K562 (cell line): Measurements from ENCODE around the gene CDCA7. TPM values are rescaled to one million over a fixed set of nuclear protein-coding genes. Genes with fewer than 3 reads are reported as not detected.
A peak's percentile ranks its signal among the peaks of the same experiment; 100 is the strongest.

Experiments
- ATAC-seq: fragments of 200-7000 bp; cut with Tn5 transposase; 3 replicates; pipeline ENCODE4 v1.9.1; 2020; ENCODE audit warnings: moderate library complexity
- BruUV-seq: library from RNA; stranded (reverse); fragments of 400-500 nt; replicated peaks from 2 replicates; lab custom pipeline; 2021; lab: Mats Ljungman, UMichigan
- CTCF ChIA-PET: fragments of 300-600 bp; formaldehyde crosslinking; extraction: SDS; loops from one replicate; lab custom pipeline; 2021; ENCODE audit warnings: low intra/inter-chr PET ratio; lab: Yijun Ruan, JAX
- POLR2A ChIA-PET: fragments of 300-600, 350-650 bp; sonication (Branson Sonifier 250); formaldehyde crosslinking; extraction: SDS; loops from one replicate; lab custom pipeline; 2021; ENCODE audit warnings: antibody characterized with exemption, inconsistent platforms; lab: Yijun Ruan, JAX
- DNase-seq, 4 experiments: peaks; one replicate each; pipeline versions ENCODE4 v3.0.0 to v3.0.0-alpha.2; 2011 to 2018; ENCODE audit warnings: low spot score in 3 of 4, mixed read lengths in 3 of 4; ENCODE audit errors: extremely low read depth in 1 of 4
- FAIRE-seq: peaks from 2 replicates; lab custom pipeline; 2011; peaks lifted over from hg19 to GRCh38; lab: Jason Lieb, UNC
- H2AFZ ChIP-seq: 2 replicates; pipeline ENCODE4 v1.6.0; 2011; ENCODE audit warnings: low read depth, low read length, control low read depth, inconsistent platforms
- H3K27ac ChIP-seq: fragments of 200-600 bp; 3 replicates; pipeline ENCODE4 v1.8.0; 2011; ENCODE audit warnings: low read depth, mild to moderate bottlenecking, control low read depth, inconsistent platforms, low read length, moderate library complexity, mixed read lengths; ENCODE audit errors: extremely low read depth
- H3K27me3 ChIP-seq, 2 experiments: fragments of 300-600 bp in 1 of 2; 2 replicates in 1 of 2; 3 replicates in 1 of 2; pipeline versions ENCODE4 v1.6.0 to v1.8.0; 2011; ENCODE audit warnings: inconsistent platforms in 2 of 2, low read length in 2 of 2, mild to moderate bottlenecking in 1 of 2, mixed read lengths in 1 of 2, moderate library complexity in 1 of 2; ENCODE audit not compliant: control insufficient read depth in 2 of 2, insufficient read depth in 2 of 2
- H3K36me3 ChIP-seq: fragments of 300-600 bp; 3 replicates; pipeline ENCODE4 v1.8.0; 2011; ENCODE audit warnings: mild to moderate bottlenecking, low read length, inconsistent platforms; ENCODE audit not compliant: control insufficient read depth, insufficient read depth
- H3K4me1 ChIP-seq, 2 experiments: fragments of 200-600 bp in 1 of 2; replicated peaks in 1 of 2; 2 replicates in 1 of 2; 3 replicates in 1 of 2; pipeline versions ENCODE4 v1.5.1 to v1.8.0; 2011; ENCODE audit warnings: inconsistent platforms in 2 of 2, low read length in 2 of 2, mild to moderate bottlenecking in 1 of 2, mixed read lengths in 1 of 2, moderate library complexity in 1 of 2; ENCODE audit not compliant: control insufficient read depth in 2 of 2, insufficient read depth in 2 of 2
- H3K4me2 ChIP-seq: 2 replicates; pipeline ENCODE4 v1.6.1; 2011; ENCODE audit warnings: low read length, control low read depth, inconsistent platforms, mixed read lengths; ENCODE audit not compliant: insufficient read depth
- H3K4me3 ChIP-seq: fragments of 200-600 bp; sonication (generic), shearing (Covaris generic); 2 replicates; pipeline ENCODE4 v1.5.1; 2016; ENCODE audit warnings: control low read depth, inconsistent platforms
- H3K79me2 ChIP-seq: fragments of 200-600 bp; 3 replicates; pipeline ENCODE4 v1.8.0; 2011; ENCODE audit warnings: low read length, inconsistent platforms; ENCODE audit not compliant: control insufficient read depth, insufficient read depth
- H3K9ac ChIP-seq, 2 experiments: 2 replicates each; pipeline versions ENCODE4 v1.6.0 to v1.6.1; 2011; ENCODE audit warnings: low read depth in 2 of 2, low read length in 2 of 2, control low read depth in 1 of 2, inconsistent platforms in 1 of 2, mild to moderate bottlenecking in 1 of 2, mixed read lengths in 1 of 2; ENCODE audit not compliant: insufficient read depth in 1 of 2
- H3K9me1 ChIP-seq: one replicate; pipeline ENCODE4 v1.6.0; 2011; ENCODE audit warnings: inconsistent platforms, mild to moderate bottlenecking, low read length, moderate library complexity; ENCODE audit not compliant: control insufficient read depth, insufficient read depth
- H3K9me3 ChIP-seq: replicated peaks from 2 replicates; pipeline ENCODE4 v1.5.1; 2011; ENCODE audit warnings: low read depth, low read length, inconsistent platforms; ENCODE audit not compliant: control insufficient read depth, insufficient read depth
- H4K20me1 ChIP-seq: replicated peaks from 2 replicates; pipeline ENCODE4 v1.6.1; 2011; ENCODE audit warnings: low read length, inconsistent platforms, mixed read lengths; ENCODE audit not compliant: control insufficient read depth, insufficient read depth
- CBX8 ChIP-seq: fragments of 200-600 bp; sonication (generic); IDR thresholded peaks from 2 replicates; pipeline ENCODE4 v1.6.1; 2012; ENCODE audit warnings: borderline replicate concordance, mixed run types, low read depth, mild to moderate bottlenecking, moderate library complexity, mixed read lengths, low read length, control low read depth, inconsistent platforms; ENCODE audit not compliant: poor library complexity, severe bottlenecking; ENCODE audit errors: extremely low read depth
- CHD4 ChIP-seq: fragments of 200-600 bp; sonication (generic); IDR thresholded peaks from 3 replicates; pipeline ENCODE4 v1.6.1; 2012; ENCODE audit warnings: low read depth, mild to moderate bottlenecking, mixed read lengths, low read length, inconsistent platforms; ENCODE audit not compliant: insufficient read depth, insufficient replicate concordance, poor library complexity, severe bottlenecking
- NFE2 ChIP-seq: IDR thresholded peaks from 2 replicates; pipeline ENCODE4 v1.6.1; 2014; ENCODE audit warnings: antibody characterized with exemption, low read depth
- SAFB2 ChIP-seq: fragments of 200-400 bp; formaldehyde crosslinking; IDR thresholded peaks from 2 replicates; pipeline ENCODE4 v1.6.1; 2018; ENCODE audit warnings: borderline replicate concordance, low read length, low read depth, moderate library complexity; ENCODE audit not compliant: severe bottlenecking
- SNAPC5 ChIP-seq: fragments of 250-450 bp; sonication (Bioruptor Pico); IDR thresholded peaks from 2 replicates; pipeline ENCODE4 v1.8.0; 2021; ENCODE audit warnings: moderate library complexity, mild to moderate bottlenecking, inconsistent platforms
- SRSF1 ChIP-seq: fragments of 200-400 bp; formaldehyde crosslinking; IDR thresholded peaks from 2 replicates; pipeline ENCODE4 v1.6.1; 2017; ENCODE audit warnings: mild to moderate bottlenecking, low read depth, low read length, moderate library complexity
- ZNF512 ChIP-seq: IDR thresholded peaks from 2 replicates; pipeline ENCODE4 v1.6.1; 2016; ENCODE audit warnings: missing genetic modification characterization, missing compliant biosample characterization
- ZNF589 ChIP-seq: fragments of 200-800 bp; sonication (Bioruptor generic); IDR thresholded peaks from 2 replicates; pipeline ENCODE4 v1.6.1; 2016; ENCODE audit warnings: low read depth, missing genetic modification characterization, missing compliant biosample characterization
- ZNF778 ChIP-seq: fragments of 450-650 bp; formaldehyde crosslinking; IDR thresholded peaks from 2 replicates; pipeline ENCODE4 v1.4.0; 2020; ENCODE audit warnings: mild to moderate bottlenecking, moderate library complexity
- WGBS: fragments of 100-300 bp; shearing (Covaris generic); methylation state at CpG from one replicate; pipeline ENCODE4 v1.1.6; 2016; ENCODE audit warnings: low coverage, mixed read lengths; ENCODE audit not compliant: insufficient coverage; ENCODE audit errors: missing lambda C conversion rate; 5-methylcytosine and 5-hydroxymethylcytosine counted together
- in situ Hi-C: fragments of 300-500 bp; cut with MboI; formaldehyde crosslinking; loops from 4 replicates; pipeline ENCODE4 v1.15.0; 2018; ENCODE audit warnings: inconsistent platforms, mixed read lengths
- intact Hi-C: fragments of 100-400 bp; cut with micrococcal nuclease; formaldehyde crosslinking; loops from 2 replicates; pipeline ENCODE4 v1.14.2; 2022
- polyA plus RNA-seq, 8 experiments: library from polyadenylated mRNA; depleted of rRNA in 4 of 8; stranded (reverse) in 5 of 8; unstranded in 3 of 8; fragments of >200 nt; fragmentation: Nextera tagmentation in 2 of 8; fragmentation: Illumina TruSeq in 1 of 8; extraction: Ambion mirVana in 2 of 8; extraction: Trizol in 1 of 8; gene quantifications; 2 replicates each; pipeline versions ENCODE4 v1.2.1 to v1.2.3, GENCODE V29; 2011 to 2014; ENCODE audit warnings: inconsistent platforms in 1 of 8, missing spikeins in 1 of 8
- total RNA-seq, 7 experiments: library from RNA; depleted of rRNA in 6 of 7; stranded (reverse); fragments of >200 nt in 6 of 7; fragmentation: Illumina TruSeq in 2 of 7; extraction: Trizol in 2 of 7; gene quantifications; 2 replicates each; pipeline versions ENCODE4 v1.2.1 to v1.2.3, GENCODE V29; 2011 to 2021; ENCODE audit warnings: low replicate concordance in 1 of 7

Gene CDCA7
- total and polyA plus RNA-seq, 9 of the 15 experiments (the other 6 are each of a cell fraction or from before 2014, with no cell fraction given) = 28.5 to 122 (median 51.0) TPM

GRCh38 chr2:173393186-173393585 is 38.5 kb downstream of the CDCA7 start:
- Histone ChIP-seq H3K4me3 (no peak overlapping the region), H3K79me2 (no peaks in the 10 kb centered on the region), H3K27me3 (peaks cover 37 to 41% of the 10 kb centered on the region in 2 experiments), H3K9me3 (no peaks in the 10 kb centered on the region), H3K4me1 (peaks cover 0 to 2% of the 10 kb centered on the region in 2 experiments; a peak in 1 of 5 replicates), H3K36me3 (no peaks in the 10 kb centered on the region), H4K20me1 (no peaks in the 10 kb centered on the region), H3K4me2 (no peak overlapping the region), H3K9ac (no peak overlapping the region), H3K27ac (no peak overlapping the region), H2AFZ (no peak overlapping the region), H3K9me1 (no peaks in the 10 kb centered on the region)
- FAIRE-seq = no peak
- in situ Hi-C loops = no loop called here
- no peak for ATAC-seq
- intact Hi-C loops = no loop called here
- POLR2A ChIA-PET = no interaction called here
- BruUV-seq = no TSS peak
- 0% methylated on average over 1 of the region's 1 CpG for WGBS
- TF ChIP-seq ZNF778 (no peak), CBX8 (peak; percentile 73)
- CTCF ChIA-PET = no interaction called here
- DNase-seq = no peak

- no peak for ATAC-seq
- no peak for DNase-seq
- POLR2A ChIA-PET = no interaction called here
- Histone ChIP-seq H3K36me3 (no peaks in the 10 kb centered on the region), H3K9ac (no peak overlapping the region), H3K4me2 (no peak overlapping the region), H3K4me1 (peaks cover 0 to 2% of the 10 kb centered on the region in 2 experiments; a peak in 1 of 5 replicates), H3K79me2 (no peaks in the 10 kb centered on the region), H3K9me3 (no peaks in the 10 kb centered on the region), H3K27ac (no peak overlapping the region), H3K27me3 (peaks cover 36 to 37% of the 10 kb centered on the region in 2 experiments), H2AFZ (no peak overlapping the region), H3K9me1 (no peaks in the 10 kb centered on the region), H3K4me3 (no peak overlapping the region), H4K20me1 (no peaks in the 10 kb centered on the region)
- intact Hi-C loops = no loop called here
- CTCF ChIA-PET = no interaction called here
- no TSS peak for BruUV-seq
- 0% methylated on average over 1 of the region's 1 CpG for WGBS
- in situ Hi-C loops = no loop called here
- no peak for FAIRE-seq
- TF ChIP-seq NFE2 (no peak), ZNF589 (no peak), CHD4 (no peak), SAFB2 (no peak), SRSF1 (no peak), SNAPC5 (CRISPR knock-in tag) (no peak), ZNF512 (tag) (no peak)
These were observed 39.0 kb downstream of the CDCA7 start for GRCh38 chr2:173393636-173394035.
